Glutamatergic neuron (in vitro differentiated cells): Measurements from ENCODE around the gene IL22RA2. TPM values are rescaled to one million over a fixed set of nuclear protein-coding genes. Genes with fewer than 3 reads are reported as not detected.

Source experiments
- DNase-seq: peaks from one replicate; pipeline ENCODE4 v3.0.0; 2022
- H3K27ac Mint-ChIP-seq: one replicate; pipeline ENCODE4 v1.8.0; 2020; ENCODE audit warnings: mild to moderate bottlenecking, mixed read lengths, inconsistent platforms; ENCODE audit not compliant: unreplicated experiment
- H3K27me3 Mint-ChIP-seq: one replicate; pipeline ENCODE4 v1.8.0; 2020; ENCODE audit warnings: mild to moderate bottlenecking, moderate library complexity, mixed read lengths, inconsistent platforms; ENCODE audit not compliant: unreplicated experiment
- H3K36me3 Mint-ChIP-seq: one replicate; pipeline ENCODE4 v1.8.0; 2020; ENCODE audit warnings: mild to moderate bottlenecking, mixed read lengths, inconsistent platforms; ENCODE audit not compliant: unreplicated experiment
- H3K4me1 Mint-ChIP-seq: one replicate; pipeline ENCODE4 v1.8.0; 2020; ENCODE audit warnings: mild to moderate bottlenecking, low read depth, mixed read lengths, inconsistent platforms; ENCODE audit not compliant: unreplicated experiment
- H3K4me3 Mint-ChIP-seq: one replicate; pipeline ENCODE4 v1.8.0; 2020; ENCODE audit warnings: mild to moderate bottlenecking, mixed read lengths, inconsistent platforms; ENCODE audit not compliant: unreplicated experiment
- H3K9me3 Mint-ChIP-seq: one replicate; pipeline ENCODE4 v1.8.0; 2020; ENCODE audit warnings: mild to moderate bottlenecking, moderate library complexity, mixed read lengths, inconsistent platforms; ENCODE audit not compliant: unreplicated experiment
- total RNA-seq: library from RNA; stranded (reverse); fragmentation: NEBNext Ultra II Directional; extraction: Animal tissue kit (Norgen Biotek cat#: 25700); gene quantifications from one replicate; pipeline ENCODE4 v1.2.1, GENCODE V29; 2021; ENCODE audit not compliant: unreplicated experiment
- TF ChIP-seq, protein P1 (sequence below): fragments of 200-600 bp; sonication (generic); IDR thresholded peaks from one replicate; pipeline ENCODE4 v1.5.0; 2021; ENCODE audit not compliant: partially characterized antibody, unreplicated experiment

IL22RA2 gene
- total RNA-seq, 1 donor from 2014 or later: not detected

DNA sequence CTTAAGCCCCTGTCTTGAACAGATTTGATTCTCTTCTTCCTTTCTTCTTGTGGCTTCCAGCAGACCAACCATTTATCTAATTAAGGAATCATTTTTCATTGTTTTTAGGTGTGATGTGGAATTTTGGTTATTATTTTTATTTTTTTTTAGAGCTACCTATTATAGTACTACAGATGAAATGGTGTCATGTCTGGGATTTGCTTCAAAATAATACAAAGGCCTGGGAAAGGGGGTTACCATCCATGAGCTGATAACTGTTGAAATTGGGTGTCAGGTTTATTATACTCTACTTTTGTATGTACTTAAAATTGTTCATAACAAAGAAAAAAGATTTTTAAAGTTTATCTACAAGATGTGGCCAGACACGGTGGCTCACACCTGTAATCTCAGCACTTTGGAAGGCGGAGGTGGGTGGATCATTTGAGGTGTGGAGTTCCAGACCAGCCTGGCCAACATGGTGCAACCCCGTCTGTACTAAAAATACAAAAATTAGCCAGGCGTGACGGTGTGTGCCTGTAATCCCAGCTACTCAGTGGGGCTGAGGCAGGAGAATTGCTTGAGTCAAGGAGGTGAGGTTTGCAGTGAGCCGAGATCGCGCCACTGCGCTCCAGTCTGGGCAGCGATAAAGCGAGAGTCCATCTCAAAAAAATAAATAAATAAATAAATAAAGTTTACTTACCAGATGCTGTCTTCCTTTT lies 561 bp downstream of the IL22RA2 start:
- Mint-ChIP-seq H3K9me3 (peaks cover 2% of the 10 kb centered on the region), H3K4me1 (no peaks in the 10 kb centered on the region), H3K36me3 (peaks cover 5% of the 10 kb centered on the region), H3K27ac (no peak overlapping the region), H3K4me3 (no peak overlapping the region), H3K27me3 (peaks cover 2% of the 10 kb centered on the region)
- TF ChIP-seq, protein P1, sequence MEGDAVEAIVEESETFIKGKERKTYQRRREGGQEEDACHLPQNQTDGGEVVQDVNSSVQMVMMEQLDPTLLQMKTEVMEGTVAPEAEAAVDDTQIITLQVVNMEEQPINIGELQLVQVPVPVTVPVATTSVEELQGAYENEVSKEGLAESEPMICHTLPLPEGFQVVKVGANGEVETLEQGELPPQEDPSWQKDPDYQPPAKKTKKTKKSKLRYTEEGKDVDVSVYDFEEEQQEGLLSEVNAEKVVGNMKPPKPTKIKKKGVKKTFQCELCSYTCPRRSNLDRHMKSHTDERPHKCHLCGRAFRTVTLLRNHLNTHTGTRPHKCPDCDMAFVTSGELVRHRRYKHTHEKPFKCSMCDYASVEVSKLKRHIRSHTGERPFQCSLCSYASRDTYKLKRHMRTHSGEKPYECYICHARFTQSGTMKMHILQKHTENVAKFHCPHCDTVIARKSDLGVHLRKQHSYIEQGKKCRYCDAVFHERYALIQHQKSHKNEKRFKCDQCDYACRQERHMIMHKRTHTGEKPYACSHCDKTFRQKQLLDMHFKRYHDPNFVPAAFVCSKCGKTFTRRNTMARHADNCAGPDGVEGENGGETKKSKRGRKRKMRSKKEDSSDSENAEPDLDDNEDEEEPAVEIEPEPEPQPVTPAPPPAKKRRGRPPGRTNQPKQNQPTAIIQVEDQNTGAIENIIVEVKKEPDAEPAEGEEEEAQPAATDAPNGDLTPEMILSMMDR: no peak
- DNase-seq: no peak

DNA sequence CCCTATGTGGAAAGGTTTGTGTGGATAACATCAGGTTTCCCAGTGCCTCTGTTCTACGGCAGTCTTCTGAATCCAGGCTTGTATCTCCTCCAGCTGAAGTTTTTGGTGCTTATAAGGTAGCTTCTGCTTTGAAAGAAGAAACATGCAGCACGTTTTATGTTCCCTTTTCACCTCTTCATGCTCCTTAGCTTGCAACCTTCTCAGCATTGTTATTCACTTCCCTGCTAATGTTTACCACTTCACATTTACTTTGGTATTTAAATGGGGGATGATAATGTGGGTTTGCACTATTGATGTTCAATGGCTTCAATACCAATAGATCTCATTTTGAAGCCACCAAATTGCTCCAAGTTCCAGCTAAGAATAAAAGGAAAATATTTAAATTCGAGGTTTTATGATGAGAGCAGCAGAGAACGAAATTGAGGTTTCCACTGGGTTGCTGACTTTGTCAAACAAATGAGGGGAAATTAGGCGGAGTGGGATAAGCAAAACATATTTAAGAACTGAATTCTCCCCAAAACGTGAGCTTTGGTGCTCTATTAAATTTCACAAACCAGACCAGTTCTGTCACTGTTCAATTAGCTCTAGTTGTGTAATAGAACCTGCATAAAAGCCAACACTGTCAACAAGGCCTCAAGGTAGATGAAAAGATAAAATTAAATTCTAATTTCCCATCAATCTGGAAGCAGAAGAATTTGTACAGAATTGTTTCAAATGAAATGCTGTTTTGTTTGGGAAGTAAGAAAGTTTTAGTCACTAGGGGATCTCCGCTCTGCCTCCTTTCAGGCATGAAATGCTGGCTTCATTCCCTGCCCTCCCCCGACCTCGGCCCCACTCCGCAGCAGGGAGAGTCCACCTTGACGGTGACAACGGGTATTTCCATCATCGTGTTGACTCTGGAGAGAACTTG lies 1.4 kb downstream of the IL22RA2 start:
- Mint-ChIP-seq H3K4me1 (no peaks in the 10 kb centered on the region), H3K36me3 (peaks cover 5% of the 10 kb centered on the region), H3K9me3 (peaks cover 2% of the 10 kb centered on the region), H3K27ac (no peak overlapping the region), H3K27me3 (peaks cover 2% of the 10 kb centered on the region), H3K4me3 (no peak overlapping the region)
- DNase-seq: no peak
- TF ChIP-seq, protein P1: no peak

DNA sequence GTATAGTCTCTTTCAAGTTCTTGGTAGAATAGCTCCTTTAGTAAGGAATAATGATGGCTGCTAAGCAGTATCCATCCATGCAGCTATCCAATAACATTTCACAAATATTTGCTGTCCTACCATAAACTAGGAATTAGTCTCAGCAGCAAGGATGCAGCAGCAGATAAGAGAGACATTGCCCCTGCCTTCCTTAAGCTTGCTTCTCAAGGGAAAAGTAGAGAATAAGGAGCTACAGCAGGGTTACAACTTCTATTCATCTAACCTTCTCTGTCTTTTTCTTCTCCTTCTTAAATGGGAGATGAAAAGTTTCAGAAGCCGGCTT lies 2.4 kb downstream of the IL22RA2 start:
- Mint-ChIP-seq H3K9me3 (peaks cover 2% of the 10 kb centered on the region), H3K27ac (no peak overlapping the region), H3K36me3 (peaks cover 10% of the 10 kb centered on the region), H3K27me3 (peaks cover 2% of the 10 kb centered on the region), H3K4me1 (no peaks in the 10 kb centered on the region), H3K4me3 (no peak overlapping the region)
- DNase-seq: no peak
- TF ChIP-seq, protein P1: no peak

DNA sequence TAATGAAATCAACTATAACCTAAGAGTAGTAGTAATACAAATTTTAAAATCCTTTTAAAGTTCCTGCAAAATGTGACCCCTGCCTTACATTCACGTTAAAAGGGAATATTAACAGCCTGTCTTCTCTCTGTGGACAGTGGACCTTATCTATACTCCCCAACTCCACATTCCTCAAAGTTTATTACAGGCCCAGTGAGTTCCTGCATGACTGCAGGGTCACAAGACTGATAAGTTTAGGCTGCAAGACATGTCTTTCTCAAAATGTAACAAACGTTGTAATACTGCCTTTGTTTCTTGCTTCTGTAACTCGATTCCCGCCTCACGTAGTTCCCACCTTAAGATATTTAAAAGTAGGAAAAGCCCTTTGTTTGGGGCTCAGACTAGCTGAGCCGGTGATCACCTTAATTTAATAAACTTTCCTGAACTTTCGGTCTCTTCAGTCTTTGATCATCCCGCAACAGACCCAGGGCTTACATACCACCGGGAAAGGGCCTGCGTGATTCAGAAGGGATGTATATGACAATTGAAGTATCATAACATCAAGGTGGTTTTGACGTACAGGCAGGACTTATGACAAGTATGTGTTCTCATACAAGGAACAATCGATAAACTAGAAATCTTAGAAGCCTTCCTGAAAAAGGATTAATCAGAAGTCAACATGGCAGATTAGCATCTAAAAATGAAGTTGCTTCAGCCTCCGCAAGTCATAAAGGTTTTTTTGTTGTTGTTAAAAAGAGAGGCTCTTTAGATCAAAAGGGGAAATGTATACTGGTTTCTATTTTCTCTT lies 3.0 kb downstream of the IL22RA2 start:
- no peaks in the 10 kb centered on the region for H3K4me1 Mint-ChIP-seq
- H3K27me3 Mint-ChIP-seq: peaks cover 2% of the 10 kb centered on the region
- no peak overlapping the region for H3K27ac Mint-ChIP-seq
- peaks cover 11% of the 10 kb centered on the region for H3K36me3 Mint-ChIP-seq
- TF ChIP-seq, protein P1: no peak
- no peak for DNase-seq
- H3K9me3 Mint-ChIP-seq: peaks cover 2% of the 10 kb centered on the region
- H3K4me3 Mint-ChIP-seq: no peak overlapping the region
